Cardiac muscle cell (in vitro differentiated cells and primary cell): ENCODE results near the gene LPXN. TPM values are rescaled to one million over a fixed set of nuclear protein-coding genes. Genes with fewer than 3 reads are reported as not detected.

Source experiments
- DNase-seq, 2 donors: peaks; one replicate each; pipeline versions ENCODE4 v3.0.0 to v3.0.0-alpha.2; 2010 to 2017; ENCODE audit warnings: low read depth in 1 of 2, low spot score in 1 of 2
- H3K27ac ChIP-seq: fragments of 200-600 bp; sonication (generic); 2 replicates; pipeline ENCODE4 v1.5.1; 2016
- H3K27me3 ChIP-seq: fragments of 200-600 bp; sonication (generic); 2 replicates; pipeline ENCODE4 v1.6.0; 2016; ENCODE audit warnings: control low read depth
- H3K36me3 ChIP-seq: fragments of 200-600 bp; sonication (generic); 2 replicates; pipeline ENCODE4 v1.5.1; 2016; ENCODE audit warnings: control low read depth
- H3K4me1 ChIP-seq: fragments of 200-600 bp; sonication (generic); 2 replicates; pipeline ENCODE4 v1.8.1; 2017; ENCODE audit warnings: low read depth, mild to moderate bottlenecking, mixed run types
- H3K4me3 ChIP-seq: fragments of 200-600 bp; sonication (generic); 2 replicates; pipeline ENCODE4 v1.5.1; 2016; ENCODE audit warnings: mild to moderate bottlenecking
- H3K9me3 ChIP-seq: fragments of 200-600 bp; sonication (generic); 2 replicates; pipeline ENCODE4 v1.5.1; 2017; ENCODE audit warnings: low read depth, mild to moderate bottlenecking, control low read depth
- polyA plus RNA-seq: library from polyadenylated mRNA; unstranded; fragments of >200 nt; fragmentation: Nextera tagmentation; extraction: Ambion mirVana; gene quantifications from 2 replicates; pipeline ENCODE4 v1.2.1, GENCODE V29; 2016
- total RNA-seq: library from RNA; depleted of rRNA; stranded (reverse); fragments of >200 nt; gene quantifications from 2 replicates; pipeline ENCODE4 v1.2.3, GENCODE V29; 2016
- TF ChIP-seq, protein P1 (sequence below): IDR thresholded peaks from 2 replicates; pipeline ENCODE4 v1.5.1; 2012; ENCODE audit warnings: low read depth, mild to moderate bottlenecking, low read length

The LPXN gene
- total and polyA plus RNA-seq, 2 experiments from 2014 or later = 3.0 to 4.1 TPM

DNA sequence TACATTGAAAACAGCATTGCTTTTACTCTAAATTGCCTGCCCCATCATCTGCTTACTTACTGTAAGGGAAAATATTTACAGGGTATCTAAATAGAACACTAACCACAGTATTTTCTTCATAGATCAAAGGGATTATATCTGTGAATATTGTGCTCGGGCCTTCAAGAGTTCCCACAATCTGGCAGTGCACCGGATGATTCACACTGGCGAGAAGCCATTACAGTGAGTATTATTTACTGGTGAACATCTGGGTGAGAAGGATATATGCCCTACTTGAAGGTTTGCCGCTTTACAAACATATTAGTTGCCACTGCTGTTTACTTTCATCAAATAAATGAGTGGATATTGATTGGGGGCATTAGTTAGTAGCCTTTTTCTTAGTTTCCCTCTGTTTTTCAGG, 40.9 kb upstream of the LPXN start:
- Histone ChIP-seq H3K4me1 (no peaks in the 10 kb centered on the region), H3K4me3 (no peak overlapping the region), H3K9me3 (no peaks in the 10 kb centered on the region), H3K27ac (no peak overlapping the region), H3K36me3 (peaks cover 86% of the 10 kb centered on the region), H3K27me3 (no peaks in the 10 kb centered on the region)
- peak in 1 of 2 donors; percentile 92 for DNase-seq
- TF ChIP-seq, protein P1, sequence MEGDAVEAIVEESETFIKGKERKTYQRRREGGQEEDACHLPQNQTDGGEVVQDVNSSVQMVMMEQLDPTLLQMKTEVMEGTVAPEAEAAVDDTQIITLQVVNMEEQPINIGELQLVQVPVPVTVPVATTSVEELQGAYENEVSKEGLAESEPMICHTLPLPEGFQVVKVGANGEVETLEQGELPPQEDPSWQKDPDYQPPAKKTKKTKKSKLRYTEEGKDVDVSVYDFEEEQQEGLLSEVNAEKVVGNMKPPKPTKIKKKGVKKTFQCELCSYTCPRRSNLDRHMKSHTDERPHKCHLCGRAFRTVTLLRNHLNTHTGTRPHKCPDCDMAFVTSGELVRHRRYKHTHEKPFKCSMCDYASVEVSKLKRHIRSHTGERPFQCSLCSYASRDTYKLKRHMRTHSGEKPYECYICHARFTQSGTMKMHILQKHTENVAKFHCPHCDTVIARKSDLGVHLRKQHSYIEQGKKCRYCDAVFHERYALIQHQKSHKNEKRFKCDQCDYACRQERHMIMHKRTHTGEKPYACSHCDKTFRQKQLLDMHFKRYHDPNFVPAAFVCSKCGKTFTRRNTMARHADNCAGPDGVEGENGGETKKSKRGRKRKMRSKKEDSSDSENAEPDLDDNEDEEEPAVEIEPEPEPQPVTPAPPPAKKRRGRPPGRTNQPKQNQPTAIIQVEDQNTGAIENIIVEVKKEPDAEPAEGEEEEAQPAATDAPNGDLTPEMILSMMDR = no peak

DNA sequence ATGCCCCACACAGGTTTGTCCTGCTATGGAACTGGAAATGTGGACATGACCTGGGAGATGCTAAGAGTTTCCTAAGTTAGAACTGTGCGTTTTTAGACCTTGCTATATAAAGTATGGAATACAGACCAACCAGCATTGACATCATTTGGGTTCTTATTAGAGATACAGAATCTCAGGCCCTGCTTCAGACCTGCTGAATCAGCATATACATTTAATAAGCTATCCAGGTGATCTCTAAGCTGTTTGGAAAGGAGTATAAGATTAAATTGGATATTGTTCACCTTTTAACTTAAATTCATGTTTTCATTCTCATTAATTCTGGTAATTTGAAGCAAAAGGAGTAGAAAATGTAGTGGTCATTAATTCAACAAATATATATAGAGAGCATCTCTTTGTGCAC, 39.9 kb upstream of the LPXN start:
- H3K4me3 ChIP-seq = no peak overlapping the region
- peaks cover 94% of the 10 kb centered on the region for H3K36me3 ChIP-seq
- H3K27ac ChIP-seq = no peak overlapping the region

DNA sequence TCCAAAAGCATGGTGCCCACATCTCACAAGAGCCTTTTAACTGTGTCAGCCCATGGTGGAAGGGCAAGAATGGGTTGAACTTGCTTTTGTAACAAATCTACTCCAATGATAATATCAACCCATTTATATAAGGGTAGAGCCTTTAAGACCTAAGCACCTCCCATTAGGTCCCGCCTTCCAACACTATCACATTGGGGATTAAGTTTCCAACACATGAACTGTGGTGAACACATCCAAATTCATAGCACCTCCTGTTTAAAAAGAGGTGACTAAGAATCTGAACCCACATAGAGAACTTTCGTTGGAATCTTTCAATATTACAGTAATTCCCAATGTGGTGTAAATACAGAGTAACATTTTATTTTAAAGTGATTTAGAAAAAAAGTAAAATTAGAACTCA, 37.6 kb upstream of the LPXN start:
- TF ChIP-seq, protein P1 = no peak
- H3K36me3 ChIP-seq = peaks cover 83% of the 10 kb centered on the region
- no peaks in the 10 kb centered on the region for H3K9me3 ChIP-seq
- no peak for DNase-seq
- no peak overlapping the region for H3K27ac ChIP-seq
- H3K27me3 ChIP-seq = no peaks in the 10 kb centered on the region
- H3K4me3 ChIP-seq = no peak overlapping the region
- H3K4me1 ChIP-seq = no peaks in the 10 kb centered on the region

More for the DNA sequence above, 39.9 kb upstream of the LPXN start:
- Histone ChIP-seq H3K9me3 (no peaks in the 10 kb centered on the region), H3K27me3 (no peaks in the 10 kb centered on the region), H3K4me1 (no peaks in the 10 kb centered on the region)
- TF ChIP-seq, protein P1 = no peak
- no peak for DNase-seq

DNA sequence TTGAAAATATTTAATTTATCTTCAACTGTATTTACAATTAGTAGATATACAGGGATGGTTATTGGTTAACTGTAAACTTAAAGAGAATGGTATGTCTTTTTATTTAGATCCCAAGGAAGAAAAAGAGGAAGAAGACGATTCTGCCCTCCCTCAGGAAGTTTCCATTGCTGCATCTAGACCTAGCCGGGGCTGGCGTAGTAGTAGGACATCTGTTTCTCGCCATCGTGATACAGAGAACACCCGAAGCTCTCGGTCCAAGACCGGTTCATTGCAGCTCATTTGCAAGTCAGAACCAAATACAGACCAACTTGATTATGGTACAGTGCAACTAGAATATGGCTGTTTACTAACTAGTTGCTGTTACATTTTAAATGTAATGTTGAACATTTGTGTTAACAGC, 34.1 kb upstream of the LPXN start:
- Histone ChIP-seq H3K27ac (no peak overlapping the region), H3K4me3 (no peak overlapping the region), H3K27me3 (no peaks in the 10 kb centered on the region), H3K36me3 (peaks cover 50% of the 10 kb centered on the region), H3K4me1 (peaks cover 3% of the 10 kb centered on the region), H3K9me3 (no peaks in the 10 kb centered on the region)
- TF ChIP-seq, protein P1 = no peak
- no peak for DNase-seq

DNA sequence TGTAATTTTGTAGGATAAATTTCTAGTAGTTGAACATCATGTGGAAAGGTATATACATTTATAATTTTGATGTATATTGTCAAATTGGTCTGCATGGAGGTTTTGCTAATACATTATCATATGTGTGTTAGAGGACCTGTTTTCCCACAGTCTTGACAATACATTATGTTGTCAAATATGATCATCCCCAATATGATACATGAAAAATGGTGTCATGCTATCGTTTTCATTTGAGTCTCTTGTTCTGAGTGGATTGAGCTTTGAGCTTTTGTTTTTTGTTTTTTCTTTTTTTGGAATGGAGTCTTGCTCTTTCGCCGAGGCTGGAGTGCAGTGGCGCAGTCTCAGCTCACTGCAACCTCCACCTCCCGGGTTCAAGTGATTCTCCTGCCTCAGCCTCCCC, 32.7 kb upstream of the LPXN start:
- no peak overlapping the region for H3K4me3 ChIP-seq
- TF ChIP-seq, protein P1 = no peak
- H3K27ac ChIP-seq = no peak overlapping the region
- H3K36me3 ChIP-seq = peaks cover 36% of the 10 kb centered on the region
- peaks cover 3% of the 10 kb centered on the region for H3K4me1 ChIP-seq
- H3K9me3 ChIP-seq = no peaks in the 10 kb centered on the region
- no peaks in the 10 kb centered on the region for H3K27me3 ChIP-seq
- no peak for DNase-seq
